CD14-positive monocyte (primary cell): Measurements from ENCODE around the gene GMPPA. TPM values are rescaled to one million over a fixed set of nuclear protein-coding genes. Genes with fewer than 3 reads are reported as not detected.

Source experiments
- DNase-seq, 3 donors: peaks; one replicate each; pipeline ENCODE4 v3.0.0-alpha.2; 2011 to 2022
- H2AFZ ChIP-seq: 2 replicates; pipeline ENCODE4 v1.6.0; 2012; ENCODE audit warnings: mild to moderate bottlenecking, low read depth, low read length, inconsistent platforms; ENCODE audit not compliant: insufficient read depth, poor library complexity, severe bottlenecking
- H3K27ac ChIP-seq, 2 donors: 1 replicate in 1 of 2; 2 replicates in 1 of 2; pipeline ENCODE4 v1.5.1; 2012 to 2013; ENCODE audit warnings: low read length in 2 of 2, control low read depth in 1 of 2, inconsistent platforms in 1 of 2, low read depth in 1 of 2, mild to moderate bottlenecking in 1 of 2
- H3K27me3 ChIP-seq, 2 donors: one replicate each; pipeline versions ENCODE4 v1.6.0 to v1.6.1; 2011 to 2013; ENCODE audit warnings: low read length in 2 of 2; ENCODE audit not compliant: control insufficient read depth in 2 of 2, insufficient read depth in 2 of 2
- H3K36me3 ChIP-seq, 2 donors: replicated peaks in 1 of 2; 1 replicate in 1 of 2; 2 replicates in 1 of 2; pipeline versions ENCODE4 v1.5.1 to v1.6.1; 2012 to 2013; ENCODE audit warnings: low read length in 2 of 2, control low read depth in 1 of 2, inconsistent platforms in 1 of 2, mild to moderate bottlenecking in 1 of 2; ENCODE audit not compliant: insufficient read depth in 2 of 2, control insufficient read depth in 1 of 2
- H3K4me1 ChIP-seq, 2 donors: 1 replicate in 1 of 2; 2 replicates in 1 of 2; pipeline versions ENCODE4 v1.5.1 to v1.6.1; 2012 to 2013; ENCODE audit warnings: low read length in 2 of 2, control low read depth in 1 of 2, inconsistent platforms in 1 of 2, mild to moderate bottlenecking in 1 of 2, moderate library complexity in 1 of 2; ENCODE audit not compliant: insufficient read depth in 2 of 2, control insufficient read depth in 1 of 2
- H3K4me2 ChIP-seq: replicated peaks from 2 replicates; pipeline ENCODE3; 2012; ENCODE audit warnings: low read length, moderate library complexity, mild to moderate bottlenecking; ENCODE audit not compliant: poor library complexity, severe bottlenecking; ENCODE audit errors: extremely low read depth
- H3K4me3 ChIP-seq, 3 experiments: fragments of 200-600 bp in 1 of 3; sonication (generic) in 1 of 3; replicated peaks in 1 of 3; 1 replicate in 2 of 3; 2 replicates in 1 of 3; pipeline ENCODE4 v1.5.1; 2011 to 2013; ENCODE audit warnings: low read length in 3 of 3, mild to moderate bottlenecking in 3 of 3, control low read depth in 2 of 3, low read depth in 2 of 3, inconsistent platforms in 1 of 3, moderate library complexity in 1 of 3
- H3K79me2 ChIP-seq: 2 replicates; pipeline ENCODE4 v1.6.0; 2012; ENCODE audit warnings: mild to moderate bottlenecking, control low read depth, inconsistent platforms, low read length, moderate library complexity; ENCODE audit not compliant: insufficient read depth
- H3K9ac ChIP-seq: 2 replicates; pipeline ENCODE4 v1.6.0; 2017; ENCODE audit warnings: low read length, mild to moderate bottlenecking; ENCODE audit not compliant: insufficient read depth, poor library complexity, severe bottlenecking
- H3K9me3 ChIP-seq, 2 donors: replicated peaks in 1 of 2; 1 replicate in 1 of 2; 2 replicates in 1 of 2; pipeline versions ENCODE4 v1.5.1 to v1.6.1; 2012 to 2013; ENCODE audit warnings: low read length in 2 of 2, control low read depth in 1 of 2; ENCODE audit not compliant: control insufficient read depth in 1 of 2, insufficient read depth in 1 of 2
- H4K20me1 ChIP-seq: 2 replicates; pipeline ENCODE4 v1.6.0; 2012; ENCODE audit warnings: mild to moderate bottlenecking, low read length, control low read depth, moderate library complexity; ENCODE audit not compliant: insufficient read depth
- H3K27ac Mint-ChIP-seq, 7 donors: one replicate each; pipeline ENCODE4 v1.8.0; 2020; ENCODE audit warnings: mild to moderate bottlenecking in 7 of 7, mixed read lengths in 7 of 7, moderate library complexity in 6 of 7, inconsistent platforms in 2 of 7
- H3K27me3 Mint-ChIP-seq, 3 donors: one replicate each; pipeline ENCODE4 v1.8.0; 2021 to 2022; ENCODE audit warnings: low read depth in 3 of 3, mild to moderate bottlenecking in 3 of 3, mixed read lengths in 3 of 3, moderate library complexity in 3 of 3, inconsistent platforms in 1 of 3
- H3K36me3 Mint-ChIP-seq, 2 donors: one replicate each; pipeline ENCODE4 v1.8.0; 2020; ENCODE audit warnings: mixed read lengths in 2 of 2, inconsistent platforms in 1 of 2, mild to moderate bottlenecking in 1 of 2
- H3K4me1 Mint-ChIP-seq: one replicate; pipeline ENCODE4 v1.8.0; 2020; ENCODE audit warnings: mild to moderate bottlenecking, mixed read lengths
- H3K4me3 Mint-ChIP-seq, 2 donors: one replicate each; pipeline ENCODE4 v1.8.0; 2020; ENCODE audit warnings: mild to moderate bottlenecking in 2 of 2, mixed read lengths in 2 of 2, moderate library complexity in 1 of 2
- H3K9me3 Mint-ChIP-seq, 7 donors: one replicate each; pipeline ENCODE4 v1.8.0; 2020 to 2022; ENCODE audit warnings: mixed read lengths in 7 of 7, mild to moderate bottlenecking in 6 of 7, moderate library complexity in 6 of 7, inconsistent platforms in 2 of 7
- CTCF ChIP-seq: fragments of 200-600 bp; IDR thresholded peaks from one replicate; pipeline ENCODE4 v1.8.0; 2022; ENCODE audit warnings: antibody characterized with exemption, mild to moderate bottlenecking
- WGBS: methylation state at CpG from one replicate; pipeline ENCODE4 v1.1.5; 2013; ENCODE audit warnings: missing lambda C conversion rate; ENCODE audit not compliant: insufficient coverage; 5-methylcytosine and 5-hydroxymethylcytosine counted together
- intact Hi-C, 2 donors: fragments of 100-400 bp; cut with micrococcal nuclease; formaldehyde crosslinking; loops; one replicate each; pipeline versions ENCODE4 v1.15.0 to v1.15.1; 2023
- polyA plus RNA-seq, 3 donors: library from polyadenylated mRNA; depleted of rRNA in 1 of 3; unstranded in 2 of 3; stranded (reverse) in 1 of 3; fragments of 300-500 nt in 2 of 3; fragments of >200 nt in 1 of 3; fragmentation: Illumina TruSeq in 2 of 3; gene quantifications; 1 replicate in 2 of 3; 2 replicates in 1 of 3; pipeline ENCODE4 v1.2.3, GENCODE V29; 2012 to 2021

The GMPPA gene
- polyA plus RNA-seq, 3 donors = 35.5 to 71.2 (median 35.9) TPM

- peak; percentile 15 to 38 (median 37) for DNase-seq
These were observed 39.0 kb upstream of the GMPPA start for GRCh38 chr2:219459460-219460311.

More at GRCh38 chr2:219459460-219460311, 39.0 kb upstream of the GMPPA start:
- H3K27ac ChIP-seq = no peak overlapping the region
- H3K79me2 ChIP-seq = no peaks in the 10 kb centered on the region
- no peaks in the 10 kb centered on the region for H3K9me3 ChIP-seq
- WGBS = 70% methylated on average over 9 of the region's 14 CpGs
- TF ChIP-seq CTCF = peak; percentile 90
- intact Hi-C loops = loop anchor here (5.0 kb wide), 2 partner anchors 68 to 73 kb away; no protein-coding TSS in a partner anchor
- peaks cover 2 to 7% (median 4%) of the 10 kb centered on the region in 3 donors for H3K27me3 Mint-ChIP-seq
- H3K27me3 ChIP-seq = no peaks in the 10 kb centered on the region
- no peak overlapping the region for H3K9ac ChIP-seq
- H3K4me2 ChIP-seq = no peak overlapping the region
- H3K4me3 ChIP-seq = no peak overlapping the region
- no peak overlapping the region for H3K4me3 Mint-ChIP-seq
- no peak overlapping the region for H3K27ac Mint-ChIP-seq
- no peaks in the 10 kb centered on the region for H3K9me3 Mint-ChIP-seq
- H3K4me1 ChIP-seq = peaks cover 0 to 6% of the 10 kb centered on the region in 2 donors
- peaks cover 8% of the 10 kb centered on the region for H3K4me1 Mint-ChIP-seq
- no peaks in the 10 kb centered on the region for H3K36me3 ChIP-seq
- no peak overlapping the region for H2AFZ ChIP-seq
- no peaks in the 10 kb centered on the region for H3K36me3 Mint-ChIP-seq
- H4K20me1 ChIP-seq = no peaks in the 10 kb centered on the region
